Suprapubic skin (tissue), 4 donors: Measurements from ENCODE around the gene ST3GAL3.
"Not testable (repeated sequence)": the region's sequence is repeated elsewhere in the genome, so short reads cannot be mapped to it uniquely, and the experiment has no call there.

Experiments
- EP300 ChIP-seq: sonication (generic); formaldehyde crosslinking; IDR thresholded peaks from one replicate; pipeline ENCODE4 v1.6.1; 2017; ENCODE audit warnings: antibody characterized with exemption
- POLR2A ChIP-seq, 2 donors: fragments of 450-650 bp; IDR thresholded peaks; one replicate each; pipeline ENCODE4 v1.6.1; 2017; ENCODE audit warnings: antibody characterized with exemption in 2 of 2, mild to moderate bottlenecking in 2 of 2, moderate library complexity in 2 of 2
- POLR2AphosphoS5 ChIP-seq, 3 donors: sonication (generic); formaldehyde crosslinking; IDR thresholded peaks; one replicate each; pipeline ENCODE4 v1.6.1; 2017; ENCODE audit warnings: antibody characterized with exemption in 3 of 3
- TF ChIP-seq, protein P1 (sequence below), 2 donors: fragments of 200-600 bp in 1 of 2; fragments of 450-650 bp in 1 of 2; sonication (generic) in 1 of 2; IDR thresholded peaks; one replicate each; pipeline ENCODE4 v1.5.1; 2016 to 2019; ENCODE audit warnings: antibody characterized with exemption in 2 of 2, mild to moderate bottlenecking in 1 of 2, moderate library complexity in 1 of 2

DNA sequence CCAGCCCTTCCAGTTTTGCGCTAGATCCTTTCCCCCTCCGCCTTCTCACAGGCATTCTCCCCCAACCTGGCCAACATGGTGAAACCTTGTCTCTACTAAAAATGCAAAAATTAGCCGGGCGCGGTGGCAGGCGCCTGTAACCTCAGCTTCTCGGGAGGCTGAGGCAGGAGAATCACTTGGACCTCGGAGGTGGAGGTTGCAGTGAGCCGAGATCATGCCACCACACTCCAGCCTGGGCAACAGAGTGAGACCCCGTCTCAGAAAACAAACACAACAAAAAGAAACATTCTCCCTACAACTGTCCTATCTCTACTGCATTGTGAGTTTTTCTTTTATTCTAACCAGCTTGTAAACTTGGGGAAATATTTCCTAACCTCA is 126.6 kb downstream of the ST3GAL3 start:
- TF ChIP-seq, protein P1, sequence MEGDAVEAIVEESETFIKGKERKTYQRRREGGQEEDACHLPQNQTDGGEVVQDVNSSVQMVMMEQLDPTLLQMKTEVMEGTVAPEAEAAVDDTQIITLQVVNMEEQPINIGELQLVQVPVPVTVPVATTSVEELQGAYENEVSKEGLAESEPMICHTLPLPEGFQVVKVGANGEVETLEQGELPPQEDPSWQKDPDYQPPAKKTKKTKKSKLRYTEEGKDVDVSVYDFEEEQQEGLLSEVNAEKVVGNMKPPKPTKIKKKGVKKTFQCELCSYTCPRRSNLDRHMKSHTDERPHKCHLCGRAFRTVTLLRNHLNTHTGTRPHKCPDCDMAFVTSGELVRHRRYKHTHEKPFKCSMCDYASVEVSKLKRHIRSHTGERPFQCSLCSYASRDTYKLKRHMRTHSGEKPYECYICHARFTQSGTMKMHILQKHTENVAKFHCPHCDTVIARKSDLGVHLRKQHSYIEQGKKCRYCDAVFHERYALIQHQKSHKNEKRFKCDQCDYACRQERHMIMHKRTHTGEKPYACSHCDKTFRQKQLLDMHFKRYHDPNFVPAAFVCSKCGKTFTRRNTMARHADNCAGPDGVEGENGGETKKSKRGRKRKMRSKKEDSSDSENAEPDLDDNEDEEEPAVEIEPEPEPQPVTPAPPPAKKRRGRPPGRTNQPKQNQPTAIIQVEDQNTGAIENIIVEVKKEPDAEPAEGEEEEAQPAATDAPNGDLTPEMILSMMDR (IDR thresholded peaks at IDR 0.05), result not testable (repeated sequence)
- not testable (repeated sequence) for TF ChIP-seq EP300; POLR2AphosphoS5 (IDR thresholded peaks at IDR 0.05); POLR2A (IDR thresholded peaks at IDR 0.05)
